HL-60 (cell line): Measurements from ENCODE around the gene DPP10.

Experiments used
- DNase-seq, 2 experiments: peaks; one replicate each; pipeline ENCODE4 v3.0.0-alpha.2; 2010 to 2020; ENCODE audit warnings: low read depth in 1 of 2, low spot score in 1 of 2
- H3K27ac ChIP-seq: fragments of 250-450 bp; sonication (Bioruptor Pico); replicated peaks from 2 replicates; pipeline ENCODE4 v1.5.1; 2020; ENCODE audit warnings: mild to moderate bottlenecking, moderate library complexity
- H3K27me3 ChIP-seq: fragments of 250-450 bp; sonication (Bioruptor Pico); 2 replicates; pipeline ENCODE4 v1.5.1; 2021; ENCODE audit warnings: mild to moderate bottlenecking, moderate library complexity; ENCODE audit not compliant: insufficient read depth, poor library complexity, severe bottlenecking
- H3K4me3 ChIP-seq: replicated peaks from 2 replicates; pipeline ENCODE4 v1.5.1; 2011; ENCODE audit warnings: mild to moderate bottlenecking, control low read depth, low read length; ENCODE audit not compliant: insufficient read depth
- GABPA ChIP-seq: IDR thresholded peaks from 2 replicates; pipeline ENCODE4 v1.6.1; 2012; ENCODE audit warnings: low read depth
- POLR2AphosphoS5 ChIP-seq: IDR thresholded peaks from 2 replicates; pipeline ENCODE4 v1.6.1; 2012; ENCODE audit warnings: low read depth
- REST ChIP-seq: IDR thresholded peaks from 2 replicates; pipeline ENCODE4 v1.6.1; 2012; ENCODE audit warnings: low read depth; ENCODE audit not compliant: insufficient replicate concordance
- SPI1 ChIP-seq: IDR thresholded peaks from 2 replicates; pipeline ENCODE4 v1.6.1; 2012; ENCODE audit warnings: low read depth, mild to moderate bottlenecking, borderline replicate concordance
- TF ChIP-seq, protein P1 (sequence below): IDR thresholded peaks from one replicate; pipeline ENCODE4 v1.5.1; 2011; ENCODE audit warnings: low read length, control low read depth, inconsistent platforms; ENCODE audit not compliant: insufficient read depth

Gene DPP10

GRCh38 chr2:115549611-115550130 lies 1107.2 kb downstream of the DPP10 start:
- Histone ChIP-seq H3K27ac (no peak overlapping the region), H3K27me3 (no peaks in the 10 kb centered on the region), H3K4me3 (no peak overlapping the region)
- no peak for DNase-seq
- TF ChIP-seq SPI1 (no peak), REST (no peak), GABPA (no peak), POLR2AphosphoS5 (no peak)
- TF ChIP-seq, protein P1, sequence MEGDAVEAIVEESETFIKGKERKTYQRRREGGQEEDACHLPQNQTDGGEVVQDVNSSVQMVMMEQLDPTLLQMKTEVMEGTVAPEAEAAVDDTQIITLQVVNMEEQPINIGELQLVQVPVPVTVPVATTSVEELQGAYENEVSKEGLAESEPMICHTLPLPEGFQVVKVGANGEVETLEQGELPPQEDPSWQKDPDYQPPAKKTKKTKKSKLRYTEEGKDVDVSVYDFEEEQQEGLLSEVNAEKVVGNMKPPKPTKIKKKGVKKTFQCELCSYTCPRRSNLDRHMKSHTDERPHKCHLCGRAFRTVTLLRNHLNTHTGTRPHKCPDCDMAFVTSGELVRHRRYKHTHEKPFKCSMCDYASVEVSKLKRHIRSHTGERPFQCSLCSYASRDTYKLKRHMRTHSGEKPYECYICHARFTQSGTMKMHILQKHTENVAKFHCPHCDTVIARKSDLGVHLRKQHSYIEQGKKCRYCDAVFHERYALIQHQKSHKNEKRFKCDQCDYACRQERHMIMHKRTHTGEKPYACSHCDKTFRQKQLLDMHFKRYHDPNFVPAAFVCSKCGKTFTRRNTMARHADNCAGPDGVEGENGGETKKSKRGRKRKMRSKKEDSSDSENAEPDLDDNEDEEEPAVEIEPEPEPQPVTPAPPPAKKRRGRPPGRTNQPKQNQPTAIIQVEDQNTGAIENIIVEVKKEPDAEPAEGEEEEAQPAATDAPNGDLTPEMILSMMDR: no peak

DNA sequence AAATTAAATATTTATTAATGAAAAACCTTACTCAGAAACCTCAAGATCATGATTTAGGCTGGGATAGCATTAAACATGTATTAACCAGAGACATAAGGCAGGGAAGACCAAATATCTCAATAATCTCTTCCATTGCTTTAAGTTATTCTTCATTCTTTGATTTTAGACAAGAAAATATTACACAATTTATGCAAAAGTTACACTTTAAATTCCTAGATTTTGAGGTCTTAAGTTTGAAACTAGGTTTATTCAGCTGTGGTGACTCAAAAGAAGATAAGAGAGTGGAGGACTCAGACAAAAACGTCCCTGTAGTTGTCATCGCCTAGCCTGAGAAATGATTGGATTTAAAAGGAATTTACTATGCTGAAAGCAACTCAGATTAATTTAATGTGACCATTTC lies 1110.3 kb downstream of the DPP10 start:
- no peaks in the 10 kb centered on the region for H3K27me3 ChIP-seq
- TF ChIP-seq SPI1: no peak
- TF ChIP-seq GABPA: no peak
- TF ChIP-seq REST: no peak
- TF ChIP-seq, protein P1: no peak
- TF ChIP-seq POLR2AphosphoS5: no peak
- H3K27ac ChIP-seq: no peak overlapping the region
- DNase-seq: no peak
- no peak overlapping the region for H3K4me3 ChIP-seq

- H3K4me3 ChIP-seq: no peak overlapping the region
- DNase-seq: no peak
- no peaks in the 10 kb centered on the region for H3K27me3 ChIP-seq
- TF ChIP-seq GABPA: no peak
- TF ChIP-seq REST: no peak
- no peak for TF ChIP-seq POLR2AphosphoS5
- TF ChIP-seq SPI1: no peak
- TF ChIP-seq, protein P1: no peak
- H3K27ac ChIP-seq: no peak overlapping the region
Observed at GRCh38 chr2:115554153-115554552, 1111.7 kb downstream of the DPP10 start.
